Upper lobe of left lung (tissue), 4 donors: Measurements from ENCODE around the gene AGBL5.

Experiments used
- EP300 ChIP-seq, 4 donors: sonication (generic); formaldehyde crosslinking; IDR thresholded peaks; one replicate each; pipeline ENCODE4 v1.5.1; 2017; ENCODE audit warnings: antibody characterized with exemption in 4 of 4, control low read depth in 2 of 4
- POLR2A ChIP-seq, 4 donors: fragments of 450-650 bp; IDR thresholded peaks; one replicate each; pipeline ENCODE4 v1.5.1; 2016 to 2017; ENCODE audit warnings: antibody characterized with exemption in 4 of 4, mild to moderate bottlenecking in 2 of 4
- POLR2AphosphoS5 ChIP-seq, 2 donors: sonication (generic); formaldehyde crosslinking; IDR thresholded peaks; one replicate each; pipeline ENCODE4 v1.5.1; 2017; ENCODE audit warnings: antibody characterized with exemption in 2 of 2
- TF ChIP-seq, protein P1 (sequence below), 6 experiments: fragments of 450-650 bp in 4 of 6; fragments of 200-600 bp in 2 of 6; sonication (generic) in 2 of 6; IDR thresholded peaks; one replicate each; pipeline ENCODE4 v1.5.1; 2016 to 2019; ENCODE audit warnings: antibody characterized with exemption in 6 of 6

- TF ChIP-seq, protein P1, sequence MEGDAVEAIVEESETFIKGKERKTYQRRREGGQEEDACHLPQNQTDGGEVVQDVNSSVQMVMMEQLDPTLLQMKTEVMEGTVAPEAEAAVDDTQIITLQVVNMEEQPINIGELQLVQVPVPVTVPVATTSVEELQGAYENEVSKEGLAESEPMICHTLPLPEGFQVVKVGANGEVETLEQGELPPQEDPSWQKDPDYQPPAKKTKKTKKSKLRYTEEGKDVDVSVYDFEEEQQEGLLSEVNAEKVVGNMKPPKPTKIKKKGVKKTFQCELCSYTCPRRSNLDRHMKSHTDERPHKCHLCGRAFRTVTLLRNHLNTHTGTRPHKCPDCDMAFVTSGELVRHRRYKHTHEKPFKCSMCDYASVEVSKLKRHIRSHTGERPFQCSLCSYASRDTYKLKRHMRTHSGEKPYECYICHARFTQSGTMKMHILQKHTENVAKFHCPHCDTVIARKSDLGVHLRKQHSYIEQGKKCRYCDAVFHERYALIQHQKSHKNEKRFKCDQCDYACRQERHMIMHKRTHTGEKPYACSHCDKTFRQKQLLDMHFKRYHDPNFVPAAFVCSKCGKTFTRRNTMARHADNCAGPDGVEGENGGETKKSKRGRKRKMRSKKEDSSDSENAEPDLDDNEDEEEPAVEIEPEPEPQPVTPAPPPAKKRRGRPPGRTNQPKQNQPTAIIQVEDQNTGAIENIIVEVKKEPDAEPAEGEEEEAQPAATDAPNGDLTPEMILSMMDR (IDR thresholded peaks at IDR 0.05) = no peak
- TF ChIP-seq POLR2A (IDR thresholded peaks at IDR 0.05) (no peak), POLR2AphosphoS5 (IDR thresholded peaks at IDR 0.05) (no peak), EP300 (IDR thresholded peaks at IDR 0.05) (no peak)
These were observed 3.3 kb downstream of the AGBL5 start for GRCh38 chr2:27054721-27055120.
